Panc1 (cell line): ENCODE results near the gene AGBL4.

Experiments
- REST ChIP-seq, 2 experiments: IDR thresholded peaks; 2 replicates each; pipeline ENCODE4 v1.6.1; 2011 to 2012; ENCODE audit warnings: low read depth in 2 of 2, control low read depth in 1 of 2, low read length in 1 of 2, mild to moderate bottlenecking in 1 of 2, moderate library complexity in 1 of 2; ENCODE audit not compliant: insufficient read depth in 1 of 2
- TF ChIP-seq, protein P1 (sequence below): fragments of 450-650 bp; IDR thresholded peaks from 2 replicates; pipeline ENCODE4 v1.5.1; 2017; ENCODE audit warnings: mild to moderate bottlenecking

DNA sequence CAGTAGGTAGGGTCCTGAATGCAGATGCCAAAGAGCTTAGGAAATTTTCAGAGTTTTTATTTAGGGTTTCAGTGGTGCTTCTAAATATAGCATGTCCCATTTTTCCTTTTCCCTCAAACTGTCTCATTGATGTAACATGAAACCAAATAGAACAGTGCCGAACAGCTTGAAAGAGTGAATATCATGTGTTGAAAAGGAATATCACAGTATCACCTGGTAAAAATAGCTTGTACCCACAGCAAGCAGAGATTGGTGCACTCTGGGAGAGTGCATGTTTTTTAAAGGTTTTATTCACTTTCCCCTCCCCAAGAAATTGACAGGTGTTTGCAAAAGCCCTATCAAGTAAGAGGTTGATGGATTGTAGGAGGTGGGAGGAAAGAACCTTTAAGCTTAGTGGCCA is 43.1 kb upstream of the AGBL4 start:
- no peak for TF ChIP-seq REST (IDR thresholded peaks at IDR 0.05; ENCODE audit: insufficient read depth in 1 of 2, low read depth in 2 of 2, low read length in 1 of 2)
- TF ChIP-seq, protein P1, sequence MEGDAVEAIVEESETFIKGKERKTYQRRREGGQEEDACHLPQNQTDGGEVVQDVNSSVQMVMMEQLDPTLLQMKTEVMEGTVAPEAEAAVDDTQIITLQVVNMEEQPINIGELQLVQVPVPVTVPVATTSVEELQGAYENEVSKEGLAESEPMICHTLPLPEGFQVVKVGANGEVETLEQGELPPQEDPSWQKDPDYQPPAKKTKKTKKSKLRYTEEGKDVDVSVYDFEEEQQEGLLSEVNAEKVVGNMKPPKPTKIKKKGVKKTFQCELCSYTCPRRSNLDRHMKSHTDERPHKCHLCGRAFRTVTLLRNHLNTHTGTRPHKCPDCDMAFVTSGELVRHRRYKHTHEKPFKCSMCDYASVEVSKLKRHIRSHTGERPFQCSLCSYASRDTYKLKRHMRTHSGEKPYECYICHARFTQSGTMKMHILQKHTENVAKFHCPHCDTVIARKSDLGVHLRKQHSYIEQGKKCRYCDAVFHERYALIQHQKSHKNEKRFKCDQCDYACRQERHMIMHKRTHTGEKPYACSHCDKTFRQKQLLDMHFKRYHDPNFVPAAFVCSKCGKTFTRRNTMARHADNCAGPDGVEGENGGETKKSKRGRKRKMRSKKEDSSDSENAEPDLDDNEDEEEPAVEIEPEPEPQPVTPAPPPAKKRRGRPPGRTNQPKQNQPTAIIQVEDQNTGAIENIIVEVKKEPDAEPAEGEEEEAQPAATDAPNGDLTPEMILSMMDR, result no peak
